GM19452 (cell line): ENCODE data around the gene RPS16.

ENCODE experiments used
- ATAC-seq: cut with Tn5 transposase; IDR thresholded peaks from one replicate; pipeline ENCODE4 v1.9.1; 2021; ENCODE audit not compliant: unreplicated experiment

RPS16 gene

DNA sequence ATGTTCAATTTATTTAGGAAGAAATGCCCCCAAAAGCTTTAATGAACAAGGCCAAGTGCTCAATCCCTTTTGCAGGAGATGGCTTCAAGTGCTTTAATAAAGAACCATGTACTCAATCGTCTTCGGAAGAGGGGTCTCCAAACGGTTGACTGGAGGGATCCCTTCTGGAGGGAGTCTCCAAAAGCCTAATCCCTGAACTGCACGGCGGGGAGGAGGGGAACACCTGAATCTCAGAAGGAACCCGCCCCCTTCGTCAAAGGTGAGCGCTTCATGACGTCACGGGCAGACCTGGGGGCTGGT is 45.3 kb downstream of the RPS16 start:
- no peak for ATAC-seq

DNA sequence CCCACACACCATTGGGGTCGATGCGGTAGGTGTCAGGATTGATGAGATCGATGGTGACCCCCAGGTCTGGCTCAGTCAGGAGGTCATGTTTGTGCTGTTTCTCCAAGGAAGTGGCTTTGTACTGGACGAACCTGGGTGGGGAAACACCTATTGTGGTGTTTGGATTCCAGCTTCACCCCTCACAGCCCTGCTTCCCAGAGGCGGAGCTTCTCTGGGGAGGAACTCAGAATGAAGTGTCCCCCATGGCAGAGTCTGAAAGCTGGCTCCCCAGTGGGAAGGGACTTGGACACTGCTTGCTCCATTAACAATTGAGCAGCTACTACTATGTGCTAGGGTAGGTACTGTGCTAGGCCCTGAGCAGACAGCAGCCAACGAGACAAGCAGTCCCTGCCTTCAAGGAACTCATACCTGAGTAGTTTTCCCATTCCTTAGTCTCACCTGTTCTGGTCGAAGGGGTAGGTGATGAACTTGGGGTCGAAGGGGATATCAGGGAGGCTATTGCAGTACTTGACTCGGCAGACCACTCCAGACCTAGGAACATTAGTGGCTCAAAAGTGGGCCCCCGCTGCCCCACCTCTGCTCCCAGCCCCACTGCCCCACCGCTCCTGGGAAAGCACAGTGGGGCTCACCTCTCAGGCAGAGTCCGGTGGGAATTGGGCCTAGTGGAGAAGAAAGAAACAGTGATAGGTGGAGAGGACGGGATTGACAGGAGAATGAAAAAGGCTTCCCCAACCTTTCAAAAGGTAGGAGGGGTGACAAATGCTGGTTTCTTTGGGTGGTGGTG is 45.9 kb downstream of the RPS16 start:
- no peak for ATAC-seq

DNA sequence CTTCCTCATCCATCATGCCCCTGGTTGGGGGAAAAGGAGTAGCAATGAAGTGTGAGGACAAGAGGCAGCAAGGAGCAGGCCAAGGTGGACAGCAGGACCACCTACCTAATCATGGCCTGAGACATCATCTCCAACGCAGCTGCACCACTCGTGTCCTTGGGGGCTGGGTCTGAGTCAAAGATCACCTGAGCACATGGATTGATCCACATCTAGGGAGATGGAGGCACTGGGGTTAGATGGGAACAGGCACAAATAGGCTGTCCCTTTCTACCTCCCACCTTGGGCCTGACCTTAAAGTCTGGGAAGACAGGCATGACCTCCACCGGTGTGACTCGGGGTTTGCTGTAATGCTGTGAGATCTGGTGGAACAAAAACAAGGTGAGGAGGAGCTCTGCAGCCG is 47.1 kb downstream of the RPS16 start:
- ATAC-seq = no peak

DNA sequence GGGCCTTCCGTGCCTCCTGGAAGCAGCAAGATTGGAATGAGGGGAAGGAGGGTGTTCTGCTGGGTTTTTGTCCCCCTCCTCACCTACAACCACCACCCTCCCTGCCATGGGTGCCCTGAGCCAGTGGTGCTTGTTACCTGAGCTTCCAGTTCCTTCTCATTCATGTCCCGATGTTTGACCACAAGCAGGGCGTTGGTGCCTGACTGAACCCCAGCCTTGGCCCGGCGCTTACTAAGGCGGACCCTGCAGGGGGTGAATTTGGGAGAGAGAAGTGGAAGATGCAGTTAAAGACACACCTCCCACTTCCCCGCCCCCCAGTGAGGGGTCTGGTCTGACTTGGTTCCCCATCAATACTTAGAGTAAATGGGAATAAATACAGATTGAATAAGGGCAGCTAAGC is 49.2 kb downstream of the RPS16 start:
- ATAC-seq = no peak

DNA sequence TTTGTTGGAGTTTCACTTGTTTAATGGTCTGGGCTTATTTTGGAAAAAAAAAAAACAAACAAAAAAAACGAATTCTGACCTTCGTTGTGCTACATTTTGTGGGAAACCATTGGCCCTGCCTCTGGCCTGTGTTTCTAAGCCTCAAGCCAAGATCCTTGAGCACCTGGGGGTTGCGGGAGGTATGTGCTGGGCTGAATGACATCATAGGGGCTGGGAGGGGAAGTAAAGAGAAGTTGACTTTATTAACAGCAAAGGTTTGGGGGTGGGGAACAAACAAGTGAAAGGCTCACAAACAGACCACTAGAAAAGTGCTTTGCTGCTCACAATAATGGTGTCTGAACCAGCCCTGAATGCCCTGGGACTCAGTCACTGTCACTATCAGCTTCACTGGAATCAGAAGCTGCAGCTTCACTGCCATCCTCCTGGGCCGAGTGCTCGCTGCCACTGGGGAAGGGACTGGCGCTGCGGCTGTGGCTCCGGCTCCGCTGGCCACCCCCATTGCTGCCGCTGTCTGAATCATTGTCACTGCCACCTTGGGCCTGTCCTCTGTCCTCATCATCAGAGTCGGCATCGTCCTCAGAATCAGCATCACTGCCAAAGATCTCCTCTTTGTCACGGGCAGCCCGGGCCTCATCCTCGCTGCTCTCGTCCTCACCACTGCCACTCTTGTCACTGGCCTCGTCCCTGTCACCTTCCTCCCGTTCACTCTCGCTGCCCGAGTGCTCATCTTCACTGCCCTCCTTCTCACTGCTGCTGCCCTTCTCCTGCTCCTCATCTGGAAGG is 49.9 kb downstream of the RPS16 start:
- no peak for ATAC-seq

DNA sequence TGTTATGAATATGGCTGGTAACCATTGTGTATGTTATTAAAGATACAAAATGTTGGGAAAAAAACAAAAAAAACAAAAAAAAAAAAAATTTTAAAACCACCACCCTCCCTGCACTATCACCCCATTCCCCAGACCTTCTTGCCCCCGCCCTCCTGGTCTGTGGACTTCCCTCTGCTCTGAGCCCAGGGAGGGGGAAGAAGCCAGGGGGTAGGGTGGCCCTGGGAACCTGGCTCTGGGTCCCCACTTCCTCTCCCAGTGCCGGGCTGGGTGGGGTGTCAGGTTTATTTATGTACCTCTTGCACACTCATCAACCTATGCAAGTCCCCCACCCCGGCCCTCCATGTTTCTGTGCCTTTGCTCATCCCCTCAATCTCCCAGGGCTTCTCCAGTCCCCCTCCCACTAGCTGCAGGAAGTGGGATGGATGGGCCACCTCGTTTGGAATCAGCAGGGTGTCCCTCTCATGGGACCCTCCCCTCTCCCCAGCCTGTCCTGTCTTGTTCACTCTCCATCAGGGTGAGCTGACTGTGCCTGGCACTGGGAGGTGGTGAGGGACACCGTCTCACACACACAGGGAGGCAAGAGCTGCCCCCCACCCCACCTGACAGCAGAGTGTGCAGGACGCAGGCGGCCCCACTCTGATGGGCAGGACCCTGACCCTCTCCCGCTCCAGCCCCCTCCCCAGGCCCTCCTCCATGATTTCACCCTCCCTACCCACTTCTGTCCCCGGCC is 50.7 kb downstream of the RPS16 start:
- ATAC-seq = no peak
